ENCODE data around the gene CREB3L4.

Gene CREB3L4

GRCh38 chr1:153958961-153959260 lies 8.8 kb upstream of the CREB3L4 start (continued):
- TF ChIP-seq PATZ1 (CRISPR knock-in tag; IDR thresholded peaks at IDR 0.05; ENCODE audit: borderline replicate concordance) (no peak), ZFP3 (CRISPR knock-in tag; IDR thresholded peaks at IDR 0.05) (no peak), TSHZ2 (CRISPR knock-in tag; IDR thresholded peaks at IDR 0.05) (no peak), OSR1 (CRISPR knock-in tag; IDR thresholded peaks at IDR 0.05) (no peak)

- TF ChIP-seq ZNF70 (CRISPR knock-in tag; IDR thresholded peaks at IDR 0.05), result no peak
- TF ChIP-seq ZNF565 (CRISPR knock-in tag; conservative IDR thresholded peaks at IDR 0.05; ENCODE audit: low read depth), result no peak
- TF ChIP-seq POU6F1 (CRISPR knock-in tag; IDR thresholded peaks at IDR 0.05; ENCODE audit: borderline replicate concordance, low read depth), result no peak
- TF ChIP-seq CSDC2 (CRISPR knock-in tag; IDR thresholded peaks at IDR 0.05), result no peak
- no peak for TF ChIP-seq PATZ1 (CRISPR knock-in tag; IDR thresholded peaks at IDR 0.05; ENCODE audit: borderline replicate concordance)
- TF ChIP-seq BACH2 (CRISPR knock-in tag; IDR thresholded peaks at IDR 0.05; ENCODE audit: borderline replicate concordance), result no peak
- TF ChIP-seq TCF4 (CRISPR knock-in tag; IDR thresholded peaks at IDR 0.05; ENCODE audit: borderline replicate concordance), result no peak
- no peak for TF ChIP-seq ISL1 (CRISPR knock-in tag; IDR thresholded peaks at IDR 0.05)
- TF ChIP-seq OSR1 (CRISPR knock-in tag; IDR thresholded peaks at IDR 0.05), result no peak
- no peak for TF ChIP-seq SNAI2 (CRISPR knock-in tag; IDR thresholded peaks at IDR 0.05)
- TF ChIP-seq GLIS3 (CRISPR knock-in tag; IDR thresholded peaks at IDR 0.05), result no peak
- TF ChIP-seq ZC3H10 (CRISPR knock-in tag; IDR thresholded peaks at IDR 0.05), result no peak
- no peak for TF ChIP-seq RARB (CRISPR knock-in tag; IDR thresholded peaks at IDR 0.05)
- no peak for ATAC-seq
Observed at GRCh38 chr1:153959454-153959853, 8.2 kb upstream of the CREB3L4 start.

- ATAC-seq, result no peak
- TF ChIP-seq ZC3H10 (CRISPR knock-in tag; IDR thresholded peaks at IDR 0.05) (no peak), RARB (CRISPR knock-in tag; IDR thresholded peaks at IDR 0.05) (no peak), GLIS3 (CRISPR knock-in tag; IDR thresholded peaks at IDR 0.05) (no peak)
Observed at GRCh38 chr1:153960206-153960605, 7.5 kb upstream of the CREB3L4 start.

GRCh38 chr1:153961421-153961820 lies 6.3 kb upstream of the CREB3L4 start:
- ATAC-seq, result no peak
- TF ChIP-seq ZFP30 (CRISPR knock-in tag; IDR thresholded peaks at IDR 0.05) (no peak), ESRRG (CRISPR knock-in tag; IDR thresholded peaks at IDR 0.05) (no peak), RARB (CRISPR knock-in tag; IDR thresholded peaks at IDR 0.05) (no peak), SNAI2 (CRISPR knock-in tag; IDR thresholded peaks at IDR 0.05) (no peak), CSRNP3 (CRISPR knock-in tag; IDR thresholded peaks at IDR 0.05) (no peak), ZNF565 (CRISPR knock-in tag; conservative IDR thresholded peaks at IDR 0.05; ENCODE audit: low read depth) (no peak), OSR1 (CRISPR knock-in tag; IDR thresholded peaks at IDR 0.05) (no peak), ARNTL (CRISPR knock-in tag; IDR thresholded peaks at IDR 0.05; ENCODE audit: borderline replicate concordance, low read depth) (no peak), ZNF8 (CRISPR knock-in tag; IDR thresholded peaks at IDR 0.05) (no peak), ZC3H10 (CRISPR knock-in tag; IDR thresholded peaks at IDR 0.05) (no peak), TOX (CRISPR knock-in tag; IDR thresholded peaks at IDR 0.05; ENCODE audit: borderline replicate concordance) (no peak), CREB5 (CRISPR knock-in tag; IDR thresholded peaks at IDR 0.05; ENCODE audit: low read depth) (no peak), TSHZ2 (CRISPR knock-in tag; IDR thresholded peaks at IDR 0.05) (no peak)

Measured in SK-N-SH treated with all-trans-retinoic acid at 6 μM for 48 hours (cell line).